GM12865 (cell line): ENCODE data around the gene PHLDB3.
"Not testable (repeated sequence)": the region's sequence is repeated elsewhere in the genome, so short reads cannot be mapped to it uniquely, and the experiment has no call there.

Source experiments
- DNase-seq: peaks from one replicate; pipeline ENCODE4 v3.0.0; 2010; ENCODE audit warnings: low read depth
- H3K4me3 ChIP-seq: 2 replicates; pipeline ENCODE4 v1.5.1; 2011; ENCODE audit warnings: mild to moderate bottlenecking, low read depth, low read length, control low read depth
- CTCF ChIP-seq: IDR thresholded peaks from 2 replicates; pipeline ENCODE4 v1.5.1; 2011; ENCODE audit warnings: low read length, control low read depth, low read depth, inconsistent platforms; ENCODE audit not compliant: insufficient read depth; ENCODE audit errors: missing control alignments

PHLDB3 gene

DNA sequence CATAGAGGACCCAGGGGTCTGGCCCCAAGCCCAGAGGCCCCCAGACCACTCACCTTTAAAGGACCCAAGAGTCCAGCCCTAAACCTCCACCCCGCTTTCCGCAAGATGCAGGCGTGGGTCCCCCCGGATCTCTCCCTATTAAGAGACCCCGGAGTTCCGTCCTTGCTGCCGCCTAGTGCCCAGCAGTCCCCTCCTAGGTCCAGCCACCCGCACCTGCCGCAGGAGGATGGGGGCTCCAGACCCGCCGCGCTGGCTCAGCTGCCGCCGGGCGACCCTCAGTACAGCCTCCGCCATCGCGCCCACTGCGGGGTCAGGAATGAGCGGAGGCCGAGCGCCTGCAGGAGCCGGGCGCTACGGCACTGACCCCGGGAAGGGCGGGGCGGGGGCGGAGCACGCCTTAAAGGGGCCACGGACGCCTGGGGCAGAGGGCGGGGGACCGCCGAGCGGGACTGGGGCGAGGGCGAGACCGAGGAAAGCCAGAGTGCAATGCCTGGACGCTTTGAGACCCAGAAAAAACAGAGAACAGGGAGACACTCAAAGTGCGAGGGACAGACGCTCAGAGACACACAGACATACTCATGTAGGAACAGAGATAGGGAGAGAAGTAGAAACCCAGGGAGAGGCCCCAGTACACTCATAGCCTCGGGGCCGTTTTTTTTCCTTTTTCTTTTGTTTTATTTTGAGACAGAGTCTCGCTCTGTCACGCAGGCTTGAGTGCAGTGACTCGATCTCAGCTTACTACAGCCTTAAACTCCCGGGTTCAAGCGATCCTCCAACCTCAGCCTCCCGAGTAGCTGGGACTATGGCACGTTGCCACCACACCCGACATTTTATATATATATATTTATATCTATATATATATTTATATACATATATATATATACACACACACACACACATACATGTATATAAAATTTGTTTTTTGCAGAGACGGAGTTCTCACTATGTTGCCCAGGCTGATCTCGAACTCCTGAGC is 22.6 kb upstream of the PHLDB3 start, which contains the start of gene ETHE1:
Gene ETHE1, minus strand, starts transcription at position 318 of the 976 bp plus-strand sequence. Its CDS starts 24 bp downstream, at position 294.
- H3K4me3 ChIP-seq = peak within 1 kb of the TSS; percentile 92
- no peak for TF ChIP-seq CTCF
- peak; percentile 84 for DNase-seq

DNA sequence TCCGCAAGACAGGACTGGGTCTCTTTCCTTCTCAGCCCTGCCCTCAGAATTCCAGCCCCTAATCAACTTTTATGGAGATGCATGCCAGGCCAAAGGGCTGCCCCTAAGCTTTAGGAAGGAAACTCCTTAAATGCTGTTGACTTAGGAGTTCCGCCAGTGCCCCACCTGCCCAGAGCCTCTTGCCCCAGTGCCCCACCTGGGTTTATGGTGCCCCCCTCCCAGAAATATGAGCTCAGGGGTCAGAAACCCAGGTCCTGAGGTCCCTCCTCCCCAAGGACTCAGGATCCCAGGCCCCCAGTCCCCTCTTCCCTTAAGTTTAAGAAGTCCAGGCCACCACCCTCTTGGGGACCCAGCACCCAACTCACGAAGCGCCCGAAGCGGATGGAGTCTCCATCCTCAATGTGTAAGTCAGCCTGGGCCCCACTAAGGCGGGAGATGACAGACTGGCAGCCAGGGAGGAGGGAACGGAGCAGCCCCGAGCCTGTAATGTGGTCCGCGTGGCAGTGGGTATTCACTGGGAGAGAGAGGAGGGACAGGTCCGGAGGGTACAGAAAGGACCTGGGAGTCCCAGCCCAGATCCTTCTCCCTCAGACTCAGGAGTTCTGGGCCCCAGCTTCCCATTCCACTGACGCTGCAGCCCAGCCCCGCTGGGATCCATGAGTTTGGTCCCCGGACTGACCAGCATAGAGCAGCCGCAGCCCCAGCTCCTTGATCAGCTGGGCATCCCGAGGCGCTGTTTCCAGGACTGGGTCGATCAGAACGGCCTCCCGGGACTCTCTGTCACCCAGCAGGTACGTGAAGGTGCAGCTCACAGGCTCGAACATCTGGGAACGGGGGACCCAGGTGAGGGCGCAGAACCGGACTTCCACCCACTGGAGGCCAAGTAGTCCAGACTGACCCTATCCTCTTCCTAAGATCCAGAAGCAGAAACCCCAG is 21.6 kb upstream of the PHLDB3 start:
- peak overlapping the region; percentile 92 for H3K4me3 ChIP-seq
- DNase-seq = peak; percentile 23
- TF ChIP-seq CTCF = no peak

DNA sequence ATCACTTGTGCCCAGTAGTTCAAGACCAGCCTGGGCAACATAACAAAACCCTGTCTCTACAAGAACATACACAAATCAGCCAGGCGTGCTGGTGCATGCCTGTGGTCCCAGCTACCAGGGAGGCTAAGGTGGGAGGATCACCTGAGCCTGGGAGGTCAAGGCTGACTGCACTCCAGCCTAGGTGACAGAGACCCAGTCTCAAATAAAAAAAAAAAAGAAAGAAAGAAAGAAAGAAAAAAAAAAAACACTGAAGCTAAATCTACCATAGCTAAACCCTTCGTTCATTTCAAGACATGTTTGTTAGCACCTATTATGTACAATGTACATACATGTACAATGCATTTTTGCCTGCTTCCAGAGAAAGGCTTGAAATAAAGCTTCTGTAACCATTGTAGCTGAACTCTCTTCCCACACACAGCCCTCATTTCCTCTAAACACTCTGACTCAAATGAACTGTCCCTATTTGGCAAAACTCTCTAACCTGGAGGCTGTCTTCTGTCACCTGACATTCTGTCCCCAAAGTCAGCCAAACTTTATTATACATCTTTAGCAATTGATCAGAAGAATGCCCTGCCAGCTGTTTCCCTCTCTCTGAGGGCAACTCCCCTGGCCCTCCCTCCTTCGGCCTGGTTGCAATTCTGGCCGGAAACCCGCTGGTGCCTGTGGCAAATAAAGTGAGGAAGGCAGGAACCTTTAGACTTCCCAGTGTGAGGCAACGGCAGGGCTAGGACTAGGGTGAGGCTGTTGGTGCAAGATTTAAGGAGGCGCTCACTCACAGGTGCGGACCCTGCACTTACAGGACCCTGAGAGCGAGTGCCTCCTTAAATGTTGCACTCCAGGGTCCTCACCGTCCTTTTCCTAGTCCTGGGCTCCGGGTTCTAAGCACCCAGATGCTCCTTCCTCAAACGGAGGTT is 20.6 kb upstream of the PHLDB3 start:
- H3K4me3 ChIP-seq = peak overlapping the region; percentile 92
- no peak for TF ChIP-seq CTCF
- peak; percentile 58 for DNase-seq

DNA sequence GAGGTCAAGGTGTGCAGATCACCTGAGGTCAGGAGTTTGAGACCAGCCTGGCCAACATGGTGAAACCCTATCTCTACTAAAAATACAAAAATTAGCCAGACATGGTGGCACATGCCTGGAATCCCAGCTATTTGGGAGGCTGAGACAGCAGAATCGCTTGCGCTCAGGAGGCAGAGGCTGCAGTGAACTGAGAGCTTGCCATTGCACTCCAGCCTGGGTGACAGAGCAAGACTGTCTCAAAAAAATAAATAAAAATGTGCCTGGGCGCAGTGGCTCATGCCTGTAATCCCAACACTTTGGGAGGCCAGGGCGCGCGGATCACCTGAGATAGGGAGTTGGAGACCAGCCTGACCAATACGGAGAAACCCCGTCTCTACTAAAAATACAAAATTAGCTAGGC is 19.1 kb upstream of the PHLDB3 start:
- not testable (repeated sequence) for DNase-seq, H3K4me3 ChIP-seq

DNA sequence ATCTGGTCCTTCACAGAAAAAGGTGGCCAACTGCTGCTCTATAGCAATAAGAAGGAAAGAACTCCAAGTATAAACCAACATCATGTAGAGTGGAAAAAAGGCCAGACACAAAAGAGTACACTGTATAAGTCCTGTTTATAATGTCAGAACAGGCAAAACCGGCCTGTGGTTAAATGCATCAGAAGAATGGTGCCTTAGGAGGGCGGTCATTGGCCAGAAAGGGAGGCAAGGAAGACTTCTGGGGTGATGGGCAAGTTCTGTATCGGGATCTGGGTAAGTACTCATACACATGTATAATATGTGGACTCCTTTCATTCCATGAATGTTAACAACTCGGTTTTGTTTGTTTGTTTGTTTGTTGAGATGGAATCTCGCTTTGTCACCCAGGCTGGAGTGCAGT is 18.4 kb upstream of the PHLDB3 start:
- H3K4me3 ChIP-seq = no peak overlapping the region
- no peak for DNase-seq
- TF ChIP-seq CTCF = no peak

DNA sequence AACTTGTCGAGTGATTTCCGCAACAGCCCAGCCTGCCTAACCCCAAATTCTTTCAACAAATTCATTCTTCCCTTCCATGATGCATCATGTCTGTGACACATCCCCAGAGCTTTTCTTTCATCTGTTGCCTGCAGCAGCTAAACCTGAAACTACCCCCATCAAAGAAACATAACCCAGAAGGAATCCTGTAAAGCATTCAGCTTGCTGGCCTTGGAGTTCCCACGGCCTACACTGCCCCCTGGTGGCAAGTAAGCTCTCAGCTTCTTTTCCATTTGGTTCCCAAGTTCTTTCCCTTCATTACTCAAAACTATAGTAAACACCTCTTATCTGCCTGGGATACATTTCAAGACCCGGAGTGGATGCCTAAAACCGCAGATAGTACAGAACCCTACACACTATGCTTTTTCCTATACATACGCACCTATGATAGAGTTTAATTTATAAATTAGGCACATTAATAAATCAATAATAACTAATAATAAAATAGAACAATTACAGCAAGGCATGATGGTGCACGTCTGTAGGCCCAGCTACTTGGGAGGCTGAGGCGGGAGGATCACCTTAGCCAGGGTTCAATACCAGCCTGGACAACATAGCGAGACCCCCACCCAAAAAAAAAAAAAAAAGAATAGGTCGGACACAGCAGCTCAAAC is 15.0 kb upstream of the PHLDB3 start:
- DNase-seq = peak; percentile 90
- H3K4me3 ChIP-seq = no peak overlapping the region

More for the DNA sequence above, 15.0 kb upstream of the PHLDB3 start:
- TF ChIP-seq CTCF = peak; percentile 80
